GM04503 (cell line): ENCODE measurements around the gene ZBTB37.
A peak's percentile ranks its signal among the peaks of the same experiment; 100 is the strongest.
"Not testable (repeated sequence)": the region's sequence is repeated elsewhere in the genome, so short reads cannot be mapped to it uniquely, and the experiment has no call there.

Experiments used
- DNase-seq: peaks from one replicate; pipeline ENCODE4 v3.0.0-alpha.2; 2012; ENCODE audit warnings: low read depth

Gene ZBTB37

GRCh38 chr1:173868266-173869020, at the start of gene ZBTB37:
Gene ZBTB37 (plus strand): TSS chr1:173868380. CDS start chr1:173870226, 1,846 bp downstream.
- DNase-seq = no peak

- no peak for DNase-seq
Observed at GRCh38 chr1:173818459-173818858, 49.7 kb upstream of the ZBTB37 start.

GRCh38 chr1:173821680-173822079, 46.5 kb upstream of the ZBTB37 start:
- no peak for DNase-seq

GRCh38 chr1:173823781-173824314, 44.3 kb upstream of the ZBTB37 start:
- DNase-seq = peak; percentile 8

- peak; percentile 92 for DNase-seq
Observed at GRCh38 chr1:173824315-173825081, 43.7 kb upstream of the ZBTB37 start, which contains the start of the genes CENPL and DARS2. Gene CENPL (minus strand): TSS chr1:173824883. CDS start chr1:173811299, 13,584 bp downstream. Gene DARS2 (plus strand): TSS chr1:173824673. CDS start chr1:173825230, 557 bp downstream.

GRCh38 chr1:173827611-173828010, 40.6 kb upstream of the ZBTB37 start:
- DNase-seq = no peak

- DNase-seq = no peak
Observed at GRCh38 chr1:173832748-173833147, 35.4 kb upstream of the ZBTB37 start.

- DNase-seq = no peak
Observed at GRCh38 chr1:173852105-173852504, 16.1 kb upstream of the ZBTB37 start.

GRCh38 chr1:173853074-173853473, 15.1 kb upstream of the ZBTB37 start:
- DNase-seq = peak; percentile 24

- DNase-seq = no peak
Observed at GRCh38 chr1:173856014-173856413, 12.2 kb upstream of the ZBTB37 start.

GRCh38 chr1:173856903-173857302, 11.3 kb upstream of the ZBTB37 start:
- no peak for DNase-seq

- DNase-seq = no peak
Observed at GRCh38 chr1:173857363-173857917, 10.7 kb upstream of the ZBTB37 start.

GRCh38 chr1:173859547-173859946, 8.6 kb upstream of the ZBTB37 start:
- not testable (repeated sequence) for DNase-seq

- no peak for DNase-seq
Observed at GRCh38 chr1:173860065-173860464, 8.1 kb upstream of the ZBTB37 start.

- DNase-seq = no peak
Observed at GRCh38 chr1:173861731-173862145, 6.4 kb upstream of the ZBTB37 start.

GRCh38 chr1:173862146-173862768, 5.9 kb upstream of the ZBTB37 start:
- not testable (repeated sequence) for DNase-seq

- DNase-seq = no peak
Observed at GRCh38 chr1:173862769-173863223, 5.4 kb upstream of the ZBTB37 start.

- no peak for DNase-seq
Observed at GRCh38 chr1:173863224-173864161, 4.7 kb upstream of the ZBTB37 start.

- no peak for DNase-seq
Observed at GRCh38 chr1:173864179-173864867, 3.9 kb upstream of the ZBTB37 start.
